A549 (cell line): Measurements from ENCODE around the gene GNAS.

Experiments
- CEBPB ChIP-seq, 2 experiments: fragments of >200 bp in 1 of 2; sonication (Bioruptor Twin) in 1 of 2; formaldehyde crosslinking in 1 of 2; IDR thresholded peaks; 2 replicates each; pipeline ENCODE4 v1.6.1; 2012 to 2016
- CTCF ChIP-seq: fragments of >200 bp; sonication (Bioruptor Twin); formaldehyde crosslinking; IDR thresholded peaks from 3 replicates; pipeline ENCODE4 v1.5.1; 2016
- ELK1 ChIP-seq: fragments of 150-350 bp; IDR thresholded peaks from 2 replicates; pipeline ENCODE4 v1.6.1; 2014; ENCODE audit warnings: low read depth, mild to moderate bottlenecking, low read length
- HMGXB4 ChIP-seq: fragments of 250-450 bp; sonication (Bioruptor Pico); IDR thresholded peaks from 2 replicates; pipeline ENCODE4 v1.5.0; 2021; ENCODE audit warnings: mild to moderate bottlenecking, moderate library complexity, borderline replicate concordance
- MAX ChIP-seq: IDR thresholded peaks from 2 replicates; pipeline ENCODE4 v1.6.1; 2012
- POLR2A ChIP-seq: IDR thresholded peaks from 2 replicates; pipeline ENCODE4 v1.6.1; 2012; ENCODE audit warnings: mild to moderate bottlenecking, low read length
- RCOR1 ChIP-seq: fragments of 150-350 bp; IDR thresholded peaks from 2 replicates; pipeline ENCODE4 v1.6.1; 2014; ENCODE audit warnings: antibody characterized with exemption, low read length, low read depth
- REST ChIP-seq: fragments of 200-600 bp; sonication (generic); IDR thresholded peaks from 2 replicates; pipeline ENCODE4 v1.6.1; 2016; ENCODE audit warnings: antibody characterized with exemption, mild to moderate bottlenecking, moderate library complexity
- TFCP2L1 ChIP-seq: fragments of 250-450 bp; sonication (Bioruptor Pico); IDR thresholded peaks from 2 replicates; pipeline ENCODE4 v1.5.0; 2021; ENCODE audit warnings: mild to moderate bottlenecking
- TP53 ChIP-seq: fragments of 250-450 bp; sonication (Bioruptor Pico); IDR thresholded peaks from 2 replicates; pipeline ENCODE4 v1.5.0; 2021; ENCODE audit warnings: mild to moderate bottlenecking, moderate library complexity
- USF2 ChIP-seq: fragments of 450-650 bp; IDR thresholded peaks from 2 replicates; pipeline ENCODE4 v1.6.1; 2014; ENCODE audit warnings: antibody characterized with exemption
- ZFP36 ChIP-seq: fragments of 450-650 bp; IDR thresholded peaks from 2 replicates; pipeline ENCODE4 v1.6.1; 2014; ENCODE audit warnings: borderline replicate concordance; ENCODE audit not compliant: partially characterized antibody

- no peak for TF ChIP-seq CTCF
- no peak for TF ChIP-seq POLR2A
- no peak for TF ChIP-seq REST
- no peak for TF ChIP-seq TP53 (CRISPR knock-in tag)
- TF ChIP-seq USF2 = no peak
- no peak for TF ChIP-seq HMGXB4 (CRISPR knock-in tag)
- TF ChIP-seq MAX = no peak
- no peak for TF ChIP-seq CEBPB (IDR thresholded peaks at IDR 0.05)
- no peak for TF ChIP-seq ELK1
- TF ChIP-seq TFCP2L1 (CRISPR knock-in tag) = no peak
- no peak for TF ChIP-seq RCOR1
- TF ChIP-seq ZFP36 = no peak
These were observed 36.2 kb downstream of the GNAS start for GRCh38 chr20:58888521-58889333.
